GM15510 (cell line): ENCODE results near the gene GALNT14.

Experiments used
- POLR2A ChIP-seq: IDR thresholded peaks from 3 replicates; pipeline ENCODE4 v1.6.1; 2011; ENCODE audit warnings: borderline replicate concordance; ENCODE audit not compliant: insufficient read length; ENCODE audit errors: extremely low read depth

GALNT14 gene

DNA sequence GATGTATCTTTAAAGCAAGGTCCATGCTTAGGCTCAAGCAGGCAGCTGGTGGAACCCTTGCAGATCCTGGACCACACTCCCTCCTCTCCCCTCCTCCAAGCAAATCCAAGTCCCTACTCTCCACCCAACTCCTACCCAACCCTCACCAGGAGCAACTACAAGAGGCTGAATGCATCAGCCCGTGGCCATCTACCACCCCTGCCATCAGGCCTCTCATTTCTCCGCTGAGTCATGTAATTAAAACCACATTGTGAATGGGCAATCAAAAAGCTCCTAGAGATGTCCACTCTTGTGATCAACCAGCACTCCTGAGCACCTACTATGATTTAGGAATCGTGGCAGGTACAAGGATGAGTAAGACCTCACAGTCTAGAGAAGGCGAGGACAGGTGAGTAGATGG is 188.8 kb downstream of the GALNT14 start:
- no peak for TF ChIP-seq POLR2A

DNA sequence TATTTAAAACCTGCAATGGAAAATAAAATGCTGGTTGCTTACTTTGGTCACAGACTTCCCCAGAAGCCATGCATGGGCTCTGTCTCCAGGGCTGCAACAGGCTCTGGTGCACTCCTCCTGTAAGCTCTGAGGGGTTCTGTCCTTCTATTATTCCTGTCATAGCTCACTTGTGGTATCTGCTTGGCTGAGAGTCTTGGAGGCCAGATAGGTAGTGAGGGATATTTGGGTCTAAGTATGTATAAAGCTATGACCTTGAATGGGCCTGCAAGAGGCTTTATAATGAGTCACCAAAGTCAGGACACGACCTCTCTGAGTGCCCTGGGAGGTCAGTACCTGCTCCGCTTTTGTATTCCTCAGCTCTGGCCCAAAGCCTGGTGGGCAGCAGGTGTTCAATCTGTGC is 189.4 kb downstream of the GALNT14 start:
- no peak for TF ChIP-seq POLR2A

DNA sequence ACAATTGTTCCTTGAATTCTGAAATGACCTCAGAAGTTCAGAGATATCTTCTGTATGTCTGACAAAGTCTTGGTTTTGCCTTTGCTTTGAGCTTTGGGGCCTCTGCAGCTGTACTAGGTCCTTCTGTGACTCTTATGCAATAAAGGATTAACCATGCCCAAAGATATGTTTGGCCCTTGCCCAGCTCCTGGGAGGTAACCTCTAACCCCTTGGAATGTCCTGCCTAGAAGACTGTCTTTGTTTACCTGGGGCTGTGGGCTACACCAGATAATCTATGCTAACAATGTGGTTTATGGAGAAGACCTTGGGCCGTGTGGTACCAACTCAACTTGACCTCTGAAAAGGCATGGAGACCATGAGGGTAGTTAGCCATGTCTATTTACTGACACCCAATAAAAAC is 190.1 kb downstream of the GALNT14 start:
- TF ChIP-seq POLR2A, result no peak

DNA sequence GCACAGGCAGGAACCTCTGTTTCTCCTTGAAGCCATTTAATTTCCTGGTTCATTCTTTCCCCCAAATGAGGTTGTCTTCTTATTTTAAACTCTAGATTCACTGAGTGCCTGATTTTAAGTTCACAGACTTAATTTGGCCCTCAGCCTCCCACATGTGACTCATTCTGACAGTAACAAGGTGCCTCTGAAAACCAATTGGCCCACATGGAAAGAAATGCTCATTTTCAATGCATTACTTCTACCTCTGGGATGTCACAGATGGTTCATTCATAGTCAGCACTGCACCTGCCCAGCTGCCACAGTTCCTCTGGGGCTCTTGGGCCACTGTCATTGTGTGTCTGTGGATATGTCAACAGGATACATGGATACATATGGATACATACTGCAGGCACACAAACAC is 190.6 kb downstream of the GALNT14 start:
- TF ChIP-seq POLR2A, result no peak

DNA sequence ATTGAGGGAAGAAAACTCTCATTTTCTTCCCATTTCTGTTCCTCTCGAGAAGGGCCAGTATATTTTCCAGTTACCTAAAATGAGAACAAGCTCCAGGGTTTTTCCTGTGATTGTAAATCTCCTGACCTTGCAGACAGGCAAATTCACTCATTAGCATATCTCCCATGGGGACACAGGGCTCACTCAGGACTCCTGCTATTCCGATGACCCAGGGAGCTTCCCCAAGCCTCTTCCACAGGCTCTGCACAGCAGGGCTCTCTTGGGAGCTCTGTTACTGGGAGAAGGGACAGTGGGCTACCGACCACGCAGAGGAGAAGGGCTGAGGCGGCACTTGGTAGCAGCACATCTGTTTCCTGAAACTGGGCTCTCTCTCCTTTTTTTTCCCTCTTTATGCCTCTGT is 195.8 kb downstream of the GALNT14 start:
- TF ChIP-seq POLR2A, result no peak

DNA sequence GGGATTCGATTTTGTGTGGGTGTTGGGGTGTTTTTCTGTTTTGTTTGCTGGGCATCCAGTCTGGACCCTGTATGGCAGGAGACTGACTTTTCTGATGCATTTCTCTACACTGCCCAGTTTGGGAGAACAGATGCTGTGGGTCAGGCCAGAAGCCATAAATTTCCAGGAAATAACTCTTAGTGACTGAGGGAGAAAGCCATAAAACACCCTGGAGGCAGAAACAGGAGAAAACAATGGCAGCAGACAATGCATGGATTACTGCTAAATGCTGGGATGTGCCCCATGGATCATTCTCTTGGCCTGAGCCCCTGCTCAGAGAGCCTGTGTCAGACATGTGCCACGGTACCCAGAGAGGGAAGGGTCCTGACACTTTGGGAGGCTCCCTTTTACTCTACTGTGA is 197.4 kb downstream of the GALNT14 start:
- TF ChIP-seq POLR2A, result no peak

DNA sequence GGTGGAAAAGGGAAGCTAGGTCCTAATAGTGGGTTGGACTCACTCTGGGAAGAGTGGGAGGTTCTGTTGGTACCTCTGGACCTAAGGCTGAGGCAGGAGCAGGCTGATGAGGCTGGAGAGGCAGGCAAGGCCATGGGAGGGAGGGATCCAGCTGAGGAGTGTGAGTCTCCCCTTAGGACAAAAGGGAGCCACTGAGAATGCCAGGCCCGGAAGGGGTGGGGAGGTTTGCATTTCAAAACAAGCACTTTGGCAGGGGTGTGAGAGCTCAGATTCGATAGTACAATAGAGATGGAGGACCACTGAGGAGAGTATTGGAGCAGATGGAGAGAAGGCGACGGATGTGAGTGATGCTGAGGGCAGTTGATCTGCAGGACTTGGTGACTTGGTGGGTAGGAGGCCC is 198.9 kb downstream of the GALNT14 start:
- TF ChIP-seq POLR2A, result no peak

DNA sequence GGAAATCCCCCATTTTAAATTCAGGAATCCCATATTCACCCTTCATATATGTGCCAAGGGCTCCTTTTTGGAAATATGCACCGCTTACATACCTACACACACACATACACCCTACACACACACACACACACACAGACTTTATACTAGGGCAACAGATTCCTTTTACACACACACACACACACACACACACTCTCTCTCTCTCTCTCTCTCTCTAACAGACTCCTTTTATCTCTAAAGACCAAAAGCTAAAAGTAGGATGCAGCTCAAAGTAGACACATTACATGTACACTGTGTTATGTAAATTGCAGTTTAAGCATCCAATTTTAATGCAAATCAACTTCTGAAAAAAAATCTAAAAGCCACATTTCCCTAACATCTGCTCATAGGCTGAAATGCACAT is 200.0 kb downstream of the GALNT14 start:
- no peak for TF ChIP-seq POLR2A

DNA sequence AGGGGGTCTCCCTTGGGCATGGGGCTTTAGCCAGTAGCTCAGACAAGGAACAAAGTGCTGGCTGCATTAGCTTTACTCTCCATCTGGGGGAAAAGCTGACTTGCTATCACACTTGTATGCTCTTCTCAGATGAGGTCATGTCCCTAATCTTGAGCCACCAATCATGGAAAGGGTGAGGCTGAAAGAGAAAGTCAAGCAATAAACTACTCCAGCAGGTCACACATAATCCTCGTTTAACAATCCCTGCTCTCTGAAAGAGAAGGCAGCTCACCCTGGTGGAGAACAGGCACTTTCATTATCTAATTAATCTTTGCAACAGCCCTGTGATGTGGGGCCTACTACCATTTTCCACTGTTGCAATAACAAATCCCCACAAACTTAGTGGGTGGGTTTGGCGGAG is 201.3 kb downstream of the GALNT14 start:
- no peak for TF ChIP-seq POLR2A

DNA sequence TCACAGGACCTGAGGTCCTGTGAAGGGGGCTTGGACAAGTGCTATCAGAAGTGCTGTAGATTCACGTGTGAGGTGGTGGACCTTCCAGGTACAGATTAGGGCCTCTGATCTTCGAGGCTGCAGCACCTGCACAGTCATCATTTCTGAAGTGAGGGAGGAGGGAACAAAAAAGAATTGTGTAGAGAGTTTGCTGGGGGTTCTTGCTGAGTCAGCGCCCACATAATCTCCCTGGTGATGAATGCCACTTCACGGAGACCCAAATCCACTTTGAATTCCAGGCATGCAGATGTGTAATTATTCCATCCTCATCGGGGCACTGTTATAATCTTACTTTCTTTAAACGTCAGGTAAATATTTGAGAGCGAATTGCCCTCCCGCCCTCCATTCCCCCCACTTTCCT is 202.4 kb downstream of the GALNT14 start:
- no peak for TF ChIP-seq POLR2A

DNA sequence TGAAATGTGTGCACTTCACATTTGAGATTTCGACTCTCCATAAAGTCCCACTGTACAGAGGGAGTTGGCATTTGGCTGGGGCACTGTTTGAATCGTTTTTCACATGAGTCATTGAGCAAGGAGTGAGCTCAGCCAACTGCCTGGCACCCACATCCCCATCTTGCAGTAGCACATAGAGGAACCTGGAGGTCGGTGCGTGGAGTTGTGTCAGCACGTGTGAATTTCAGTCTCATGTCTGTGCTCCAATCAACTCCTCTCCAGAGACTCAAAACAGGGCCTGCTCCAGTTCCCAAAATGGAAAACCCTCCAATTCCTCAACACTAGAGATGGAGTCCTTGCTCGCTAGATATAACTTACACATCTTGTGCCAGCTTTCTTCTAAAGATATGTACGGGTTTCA is 204.2 kb downstream of the GALNT14 start:
- no peak for TF ChIP-seq POLR2A

DNA sequence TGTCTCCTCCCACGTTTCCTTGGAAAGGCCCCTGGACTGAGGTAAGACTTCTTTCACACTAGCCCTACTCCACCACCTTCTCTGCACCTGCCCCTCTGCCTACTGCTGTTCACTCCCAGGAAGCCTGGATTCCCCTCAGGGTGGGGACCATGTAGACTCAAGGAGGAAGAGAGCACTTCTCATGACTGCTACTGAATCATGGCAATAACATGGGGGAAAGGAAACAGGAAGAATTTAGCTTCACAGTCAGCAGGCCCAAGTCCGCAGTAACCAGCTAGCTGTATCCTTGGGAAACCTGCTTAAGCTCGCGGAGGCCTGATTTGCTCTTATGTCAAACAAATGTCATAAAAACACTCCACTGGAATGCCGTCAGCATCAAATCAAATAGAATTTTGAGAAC is 204.7 kb downstream of the GALNT14 start:
- no peak for TF ChIP-seq POLR2A

DNA sequence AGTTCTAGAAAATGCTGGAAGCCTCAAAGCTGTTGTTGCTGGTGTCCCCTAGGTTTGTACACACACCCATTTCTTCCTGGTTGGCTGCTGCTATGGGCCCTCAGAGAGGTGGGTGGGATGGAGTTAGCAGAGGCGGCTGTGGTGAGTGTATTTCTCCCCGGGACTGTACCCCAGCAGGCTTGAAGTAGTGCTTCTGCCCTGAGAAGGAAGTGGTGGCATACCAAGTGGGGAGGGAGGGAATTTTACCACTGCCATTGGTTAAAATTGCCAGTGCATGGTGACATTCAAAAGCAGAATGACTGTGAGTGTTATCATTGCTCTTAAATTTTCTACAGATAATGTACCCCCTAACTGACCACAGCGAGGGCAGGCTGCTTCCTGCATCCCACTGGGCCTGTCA is 205.4 kb downstream of the GALNT14 start:
- no peak for TF ChIP-seq POLR2A

DNA sequence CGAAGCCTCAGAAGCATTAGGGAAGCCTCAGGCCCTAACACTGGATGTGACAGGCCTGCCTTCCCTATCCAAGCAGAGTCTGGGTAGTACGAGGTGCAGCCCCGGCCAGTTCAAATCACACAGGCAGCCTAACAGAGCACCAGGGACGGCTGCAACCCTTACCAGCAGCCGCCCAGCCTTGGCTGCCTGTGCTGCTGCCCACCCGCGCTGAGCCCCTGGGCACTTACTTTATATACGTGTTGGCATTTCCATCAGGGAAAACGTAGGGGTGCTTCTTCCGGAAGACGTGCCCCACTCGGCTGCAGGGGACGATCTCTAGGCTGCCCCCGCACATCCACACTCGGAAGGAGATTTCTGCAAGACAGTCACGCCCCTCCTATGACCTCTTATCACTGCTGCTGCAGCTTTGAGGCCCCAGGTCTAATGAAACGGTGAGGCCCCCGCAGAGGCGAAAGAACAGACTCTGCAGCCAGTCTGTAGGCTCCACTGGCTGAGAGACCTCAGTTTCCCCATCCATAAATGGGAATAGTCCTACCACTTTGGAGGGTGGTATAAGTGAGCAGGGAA is 206.3 kb downstream of the GALNT14 start:
- no peak for TF ChIP-seq POLR2A

DNA sequence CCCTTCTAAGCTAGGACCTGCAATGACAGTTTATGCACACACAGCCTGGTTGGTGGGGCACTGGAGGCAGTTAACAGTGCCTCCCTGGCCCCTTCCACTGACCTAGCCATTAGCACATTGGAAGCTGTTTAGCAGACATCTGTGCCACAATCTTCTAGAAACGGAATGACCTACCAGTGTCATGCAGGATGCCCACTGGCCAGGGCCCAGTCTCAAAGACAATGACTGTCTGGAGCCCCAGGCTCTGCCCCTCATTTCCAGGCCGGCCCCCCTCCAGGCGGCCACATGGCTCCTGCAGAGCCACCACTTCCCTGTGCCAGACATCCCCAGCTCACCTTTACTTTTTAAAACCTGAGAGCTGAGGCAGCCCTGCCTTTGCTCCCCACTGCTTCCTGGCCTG is 207.5 kb downstream of the GALNT14 start:
- TF ChIP-seq POLR2A, result no peak

DNA sequence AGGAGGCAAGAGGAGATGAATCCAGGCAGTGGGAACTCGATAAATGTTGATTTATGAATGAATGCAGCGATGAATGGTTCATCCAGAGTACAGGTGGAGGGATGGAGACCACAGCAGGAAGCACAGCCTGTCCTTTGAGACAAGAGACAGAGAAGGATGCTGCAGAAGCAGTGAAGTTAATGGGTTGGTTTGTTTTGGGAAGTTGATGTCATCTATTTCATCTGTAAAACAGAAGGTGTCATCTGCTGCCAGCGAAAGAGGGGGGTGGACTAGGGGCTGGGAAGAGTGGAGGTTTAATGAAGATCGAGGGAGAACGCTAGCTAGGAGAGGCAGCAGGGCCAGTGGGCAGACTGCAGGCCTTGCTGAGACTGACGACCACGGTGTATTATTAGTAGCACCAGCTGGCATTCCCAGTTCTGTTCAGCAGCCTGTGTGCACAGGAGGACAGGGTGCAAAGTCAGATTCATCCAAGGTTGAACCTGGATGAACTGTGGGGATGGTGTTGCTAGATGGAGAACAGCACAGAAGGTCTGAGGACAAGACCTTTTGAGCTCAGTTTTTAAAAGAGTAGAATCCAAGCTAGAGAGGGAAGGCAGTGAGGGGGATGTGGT is 210.7 kb downstream of the GALNT14 start:
- no peak for TF ChIP-seq POLR2A

DNA sequence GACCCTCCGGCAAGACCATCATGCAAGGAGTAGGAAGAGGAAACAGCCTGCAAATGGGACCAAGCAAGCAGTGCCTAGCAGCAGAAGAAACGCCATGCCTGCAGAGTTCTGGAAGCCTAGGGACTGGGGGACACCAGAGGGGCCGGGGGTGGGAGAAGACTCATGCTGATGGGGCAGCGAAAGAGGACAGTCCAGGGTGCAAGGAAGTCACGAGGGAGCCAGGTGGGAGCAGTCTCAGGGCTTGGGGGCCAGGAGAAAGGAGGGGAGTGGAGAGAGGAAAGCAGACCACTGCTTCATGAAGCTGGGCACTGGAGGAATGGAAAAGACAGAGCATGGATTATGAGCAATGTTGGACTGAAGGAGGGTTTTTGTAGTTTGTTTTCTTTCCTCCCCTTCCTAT is 211.6 kb downstream of the GALNT14 start:
- TF ChIP-seq POLR2A, result no peak
